Measurements from ENCODE around the gene JMJD6.
"Not testable (repeated sequence)": the region's sequence is repeated elsewhere in the genome, so short reads cannot be mapped to it uniquely, and the experiment has no call there.

The JMJD6 gene

DNA sequence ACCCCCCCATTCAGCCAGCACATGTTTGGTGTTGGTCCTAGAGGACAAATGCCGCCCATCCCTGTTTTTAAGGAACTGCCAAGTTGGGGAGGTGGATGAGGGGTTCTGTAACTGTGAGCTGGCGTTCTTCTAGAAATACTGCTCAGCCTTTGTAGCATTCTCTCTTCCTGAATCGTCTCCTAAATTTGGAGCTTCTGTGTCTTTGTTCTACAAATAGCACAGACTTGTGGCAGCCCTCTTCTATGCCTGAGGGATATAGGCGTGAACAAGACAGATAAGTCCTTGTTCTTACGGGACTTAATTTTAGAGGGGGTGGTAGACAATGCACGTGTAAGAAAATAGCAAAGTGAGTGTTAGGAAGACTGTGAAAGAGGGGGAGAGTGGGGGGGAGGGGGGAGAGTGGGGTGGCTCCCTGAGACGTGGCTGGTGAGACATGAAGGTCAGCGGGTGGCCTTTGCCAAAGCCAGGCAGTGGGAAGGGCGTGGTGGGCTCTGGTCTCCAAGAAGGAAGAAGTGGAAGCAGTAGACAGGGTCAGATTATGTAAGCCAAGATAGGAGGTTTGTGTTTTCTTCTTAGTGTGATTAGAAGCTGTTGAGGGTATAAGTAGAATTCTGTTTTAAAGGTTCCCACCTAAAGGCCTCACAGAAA lies 21.4 kb upstream of the JMJD6 start:
- Histone ChIP-seq H3K36me3 (ENCODE audit: control insufficient read depth, insufficient read depth, low read length) (peaks cover 38% of the 10 kb centered on the region), H3K27me3 (ENCODE audit: control insufficient read depth, insufficient read depth, low read length) (no peaks in the 10 kb centered on the region), H3K4me1 (ENCODE audit: control insufficient read depth, insufficient read depth, low read length) (no peaks in the 10 kb centered on the region), H3K27ac (ENCODE audit: low read depth, low read length) (no peak overlapping the region), H3K9ac (ENCODE audit: low read depth, low read length) (no peak overlapping the region), H3K4me3 (ENCODE audit: low read depth, low read length) (no peak overlapping the region), H3K9me3 (ENCODE audit: control insufficient read depth, insufficient read depth, low read length) (no peaks in the 10 kb centered on the region)

DNA sequence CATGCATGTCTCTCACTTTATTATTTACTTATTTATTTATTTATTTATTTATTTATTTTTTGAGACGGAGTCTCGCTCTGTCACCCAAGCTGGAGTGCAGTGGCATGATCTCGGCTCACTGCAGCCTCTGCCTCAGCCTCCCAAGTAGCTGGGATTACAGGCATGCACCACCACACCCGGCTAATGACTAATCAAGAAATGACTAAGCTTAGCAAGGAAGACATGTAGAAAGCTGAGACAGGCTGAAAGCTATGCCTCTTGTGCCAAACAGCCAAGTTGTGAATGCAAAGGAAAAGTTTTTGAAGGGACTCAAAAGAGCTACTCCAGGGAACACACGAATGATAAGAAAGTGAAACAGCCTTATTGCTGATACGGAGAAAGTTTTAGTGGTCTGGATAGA lies 19.4 kb upstream of the JMJD6 start:
- not testable (repeated sequence) for H3K4me1 ChIP-seq (ENCODE audit: control insufficient read depth, insufficient read depth, low read length); H3K27me3 ChIP-seq (ENCODE audit: control insufficient read depth, insufficient read depth, low read length)

DNA sequence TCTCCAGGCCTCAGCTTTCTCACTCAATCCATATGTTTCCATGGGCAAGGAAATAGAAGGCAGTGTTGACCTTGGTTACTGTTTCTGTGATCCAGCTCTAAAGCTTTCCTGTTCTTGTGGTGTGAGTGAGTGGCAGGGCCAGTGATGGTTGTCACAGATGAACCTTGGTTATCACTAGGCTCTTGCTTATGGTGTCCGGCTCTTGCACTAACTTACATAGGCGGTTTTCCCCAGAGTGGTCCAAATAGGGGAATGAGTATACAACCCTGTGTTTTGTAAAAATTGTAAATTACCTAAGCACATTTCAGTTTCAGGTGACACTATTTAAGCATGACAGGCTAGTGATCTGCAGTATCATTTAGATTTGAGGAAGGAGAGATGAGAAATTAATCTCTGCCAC lies 18.3 kb upstream of the JMJD6 start:
- H3K36me3 ChIP-seq (ENCODE audit: control insufficient read depth, insufficient read depth, low read length), result peaks cover 48% of the 10 kb centered on the region
- no peak overlapping the region for H3K4me3 ChIP-seq (ENCODE audit: low read depth, low read length)

More for the DNA sequence above, 19.4 kb upstream of the JMJD6 start:
- H3K9me3 ChIP-seq (ENCODE audit: control insufficient read depth, insufficient read depth, low read length); H3K9ac ChIP-seq (ENCODE audit: low read depth, low read length); H3K27ac ChIP-seq (ENCODE audit: low read depth, low read length); H3K4me3 ChIP-seq (ENCODE audit: low read depth, low read length): not testable (repeated sequence)
- H3K36me3 ChIP-seq (ENCODE audit: control insufficient read depth, insufficient read depth, low read length), result peaks cover 48% of the 10 kb centered on the region

DNA sequence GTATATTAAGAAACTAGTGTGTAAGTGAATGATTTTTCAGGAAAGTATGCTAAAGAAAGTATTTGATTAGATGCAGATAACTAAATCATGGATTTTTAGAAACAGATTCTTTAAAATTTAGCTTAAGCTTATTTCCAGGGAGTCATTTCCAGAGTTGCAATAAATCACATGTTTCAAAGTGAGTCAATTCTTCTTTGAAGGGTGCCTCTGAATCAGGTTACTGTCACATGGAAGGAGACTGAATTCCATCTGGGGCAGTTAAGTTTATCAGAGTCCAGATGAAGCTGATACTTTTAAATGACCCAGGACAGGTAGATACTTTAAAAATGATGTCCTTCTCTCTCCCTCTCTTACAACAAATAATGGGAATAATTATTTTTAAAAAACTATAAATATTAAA lies 16.6 kb upstream of the JMJD6 start:
- H3K27ac ChIP-seq (ENCODE audit: low read depth, low read length), result no peak overlapping the region
- no peaks in the 10 kb centered on the region for H3K27me3 ChIP-seq (ENCODE audit: control insufficient read depth, insufficient read depth, low read length)
- no peak overlapping the region for H3K9ac ChIP-seq (ENCODE audit: low read depth, low read length)
- peaks cover 45% of the 10 kb centered on the region for H3K36me3 ChIP-seq (ENCODE audit: control insufficient read depth, insufficient read depth, low read length)
- H3K4me1 ChIP-seq (ENCODE audit: control insufficient read depth, insufficient read depth, low read length), result peaks cover 8% of the 10 kb centered on the region
- no peaks in the 10 kb centered on the region for H3K9me3 ChIP-seq (ENCODE audit: control insufficient read depth, insufficient read depth, low read length)
- H3K4me3 ChIP-seq (ENCODE audit: low read depth, low read length), result no peak overlapping the region

More for the DNA sequence above, 18.3 kb upstream of the JMJD6 start:
- H3K27me3 ChIP-seq (ENCODE audit: control insufficient read depth, insufficient read depth, low read length), result no peaks in the 10 kb centered on the region
- no peak overlapping the region for H3K27ac ChIP-seq (ENCODE audit: low read depth, low read length)
- no peak overlapping the region for H3K9ac ChIP-seq (ENCODE audit: low read depth, low read length)
- H3K9me3 ChIP-seq (ENCODE audit: control insufficient read depth, insufficient read depth, low read length), result no peaks in the 10 kb centered on the region
- no peaks in the 10 kb centered on the region for H3K4me1 ChIP-seq (ENCODE audit: control insufficient read depth, insufficient read depth, low read length)

DNA sequence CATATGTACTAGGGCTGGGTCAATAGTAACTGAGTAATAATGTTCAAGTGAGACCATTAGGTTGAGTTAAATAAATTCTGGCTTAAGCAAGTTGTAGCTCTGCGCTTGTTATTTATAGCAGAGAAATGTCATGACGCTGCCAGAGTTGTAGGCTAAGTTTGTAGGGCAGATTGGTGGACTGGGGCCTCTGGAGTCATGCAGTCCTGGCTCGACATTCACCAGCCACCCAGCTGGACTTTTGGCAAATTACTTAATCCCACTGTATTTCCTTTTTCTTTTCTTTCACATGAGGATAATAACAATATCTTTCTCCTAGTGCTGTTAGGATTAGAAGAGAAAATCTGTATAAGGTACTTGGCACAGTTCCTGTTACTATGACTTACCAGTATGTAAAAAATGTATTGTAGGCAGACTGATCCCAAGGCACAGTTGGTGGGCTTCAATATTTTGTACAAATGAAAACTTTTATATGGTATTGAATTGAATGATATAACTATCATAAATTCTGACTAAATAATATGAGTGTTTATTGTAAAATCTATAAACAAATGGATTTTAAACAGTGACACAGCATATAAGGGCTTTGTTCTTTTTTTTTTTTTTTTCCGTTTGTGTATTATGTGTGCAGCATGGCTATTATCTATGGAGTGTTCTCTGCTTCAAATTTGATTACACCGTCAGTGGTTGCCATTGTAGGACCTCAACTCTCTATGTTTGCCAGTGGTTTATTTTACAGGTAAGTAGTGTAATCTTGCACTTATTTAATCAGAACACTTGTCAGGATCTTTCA lies 14.1 kb upstream of the JMJD6 start:
- Histone ChIP-seq H3K9me3 (ENCODE audit: control insufficient read depth, insufficient read depth, low read length) (no peaks in the 10 kb centered on the region), H3K27ac (ENCODE audit: low read depth, low read length) (no peak overlapping the region), H3K27me3 (ENCODE audit: control insufficient read depth, insufficient read depth, low read length) (no peaks in the 10 kb centered on the region), H3K9ac (ENCODE audit: low read depth, low read length) (no peak overlapping the region), H3K4me3 (ENCODE audit: low read depth, low read length) (no peak overlapping the region), H3K36me3 (ENCODE audit: control insufficient read depth, insufficient read depth, low read length) (peaks cover 42% of the 10 kb centered on the region), H3K4me1 (ENCODE audit: control insufficient read depth, insufficient read depth, low read length) (peaks cover 8% of the 10 kb centered on the region)

DNA sequence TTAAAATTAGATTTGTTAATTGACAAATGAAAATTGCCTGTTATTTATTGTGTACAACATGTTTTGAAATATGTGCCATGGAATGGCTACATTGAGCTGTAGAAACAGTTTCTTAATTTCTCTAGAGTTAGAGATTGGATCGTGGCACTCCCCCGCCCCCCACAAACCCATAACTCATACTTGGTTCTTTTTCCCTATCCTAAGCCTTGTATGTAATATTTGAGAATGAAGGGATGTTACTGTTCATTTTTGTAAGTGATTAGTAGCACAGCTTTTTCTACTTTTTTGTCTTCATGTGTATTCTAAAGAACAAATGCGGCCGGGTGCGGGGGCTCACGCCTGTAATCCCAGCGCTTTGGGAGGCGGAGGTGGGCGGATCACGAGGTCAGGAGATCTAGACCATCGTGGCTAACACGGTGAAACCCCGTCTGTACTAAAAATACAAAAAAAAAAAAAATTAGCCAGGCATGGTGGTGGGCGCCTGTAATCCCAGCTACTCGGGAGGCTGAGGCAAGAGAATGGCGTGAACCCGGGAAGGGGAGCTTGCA lies 13.2 kb upstream of the JMJD6 start:
- H3K9me3 ChIP-seq (ENCODE audit: control insufficient read depth, insufficient read depth, low read length); H3K9ac ChIP-seq (ENCODE audit: low read depth, low read length); H3K4me3 ChIP-seq (ENCODE audit: low read depth, low read length); H3K27me3 ChIP-seq (ENCODE audit: control insufficient read depth, insufficient read depth, low read length); H3K27ac ChIP-seq (ENCODE audit: low read depth, low read length): not testable (repeated sequence)
- Histone ChIP-seq H3K4me1 (ENCODE audit: control insufficient read depth, insufficient read depth, low read length) (peaks cover 12% of the 10 kb centered on the region), H3K36me3 (ENCODE audit: control insufficient read depth, insufficient read depth, low read length) (peaks cover 42% of the 10 kb centered on the region)

DNA sequence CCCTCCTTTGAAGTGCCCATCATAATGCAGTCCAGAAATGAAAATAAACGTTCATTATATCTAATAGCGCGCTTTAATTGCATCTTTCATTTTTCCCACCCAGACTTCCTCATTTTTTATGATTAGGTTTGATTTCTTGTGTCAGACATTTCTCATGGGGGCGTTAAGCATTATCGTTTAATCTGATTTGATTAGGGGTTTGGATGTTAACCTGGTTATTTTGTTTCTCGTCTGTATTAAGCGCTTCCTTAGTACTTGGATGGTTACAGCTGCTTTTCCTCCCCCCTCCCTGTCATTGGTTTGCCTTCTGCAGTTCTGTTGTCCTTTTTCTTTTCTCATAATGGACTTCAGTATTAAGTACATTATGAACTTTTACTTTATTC lies 12.1 kb upstream of the JMJD6 start:
- Histone ChIP-seq H3K9me3 (ENCODE audit: control insufficient read depth, insufficient read depth, low read length) (no peaks in the 10 kb centered on the region), H3K36me3 (ENCODE audit: control insufficient read depth, insufficient read depth, low read length) (peaks cover 44% of the 10 kb centered on the region), H3K9ac (ENCODE audit: low read depth, low read length) (peak overlapping the region; percentile 99), H3K27ac (ENCODE audit: low read depth, low read length) (peak overlapping the region; percentile 100), H3K4me1 (ENCODE audit: control insufficient read depth, insufficient read depth, low read length) (peaks cover 19% of the 10 kb centered on the region), H3K27me3 (ENCODE audit: control insufficient read depth, insufficient read depth, low read length) (no peaks in the 10 kb centered on the region), H3K4me3 (ENCODE audit: low read depth, low read length) (peak overlapping the region; percentile 99)

DNA sequence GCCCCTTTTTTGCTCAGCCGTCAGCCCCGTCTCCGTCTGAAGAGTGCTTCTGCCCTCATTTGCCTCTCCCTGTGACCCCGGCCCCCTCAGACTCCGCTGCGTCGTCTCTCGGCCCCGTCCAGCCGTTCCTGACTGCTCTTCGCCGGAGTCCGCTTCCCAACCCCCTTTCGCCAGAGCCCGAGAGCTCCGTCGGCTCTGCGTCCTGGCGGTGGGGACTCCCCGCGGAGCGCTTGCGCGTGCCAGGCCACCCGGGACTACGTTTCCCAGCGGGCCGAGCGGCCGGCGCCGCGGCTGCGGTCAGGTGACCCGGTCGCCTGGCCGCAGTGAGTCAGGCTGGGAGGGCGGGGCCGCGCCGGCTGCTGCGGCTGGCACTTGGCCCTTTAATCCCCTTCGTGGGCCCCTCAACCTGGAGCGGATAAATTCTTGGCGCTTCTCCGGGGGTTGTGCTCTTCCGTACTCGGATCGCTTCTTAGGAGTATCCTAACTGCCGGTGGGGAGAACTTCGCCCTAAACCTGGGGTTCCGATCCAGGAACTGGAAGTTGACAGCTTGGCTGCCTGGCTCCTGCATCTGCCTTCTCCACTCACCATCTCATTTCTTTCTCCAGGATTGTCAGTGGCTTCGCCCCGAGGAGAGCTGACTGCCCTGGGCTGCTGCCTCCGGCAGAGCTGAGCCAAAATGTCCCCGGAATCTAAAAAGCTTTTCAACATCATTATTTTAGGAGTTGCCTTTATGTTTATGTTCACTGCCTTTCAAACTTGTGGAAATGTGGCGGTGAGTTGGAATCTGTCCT lies 11.5 kb upstream of the JMJD6 start, which contains the start of gene MFSD11:
MFSD11 (plus strand) TSS at position 444 of the 792 bp plus-strand sequence; CDS start at position 678, 234 bp downstream.
- peak within 1 kb of the TSS; percentile 100 for H3K27ac ChIP-seq (ENCODE audit: low read depth, low read length)
- H3K36me3 ChIP-seq (ENCODE audit: control insufficient read depth, insufficient read depth, low read length), result peaks cover 45% of the 10 kb centered on the region
- H3K4me3 ChIP-seq (ENCODE audit: low read depth, low read length), result peak within 1 kb of the TSS; percentile 99
- peaks cover 19% of the 10 kb centered on the region for H3K4me1 ChIP-seq (ENCODE audit: control insufficient read depth, insufficient read depth, low read length)
- no peaks in the 10 kb centered on the region for H3K9me3 ChIP-seq (ENCODE audit: control insufficient read depth, insufficient read depth, low read length)
- peak within 1 kb of the TSS; percentile 100 for H3K9ac ChIP-seq (ENCODE audit: low read depth, low read length)
- H3K27me3 ChIP-seq (ENCODE audit: control insufficient read depth, insufficient read depth, low read length), result no peaks in the 10 kb centered on the region

DNA sequence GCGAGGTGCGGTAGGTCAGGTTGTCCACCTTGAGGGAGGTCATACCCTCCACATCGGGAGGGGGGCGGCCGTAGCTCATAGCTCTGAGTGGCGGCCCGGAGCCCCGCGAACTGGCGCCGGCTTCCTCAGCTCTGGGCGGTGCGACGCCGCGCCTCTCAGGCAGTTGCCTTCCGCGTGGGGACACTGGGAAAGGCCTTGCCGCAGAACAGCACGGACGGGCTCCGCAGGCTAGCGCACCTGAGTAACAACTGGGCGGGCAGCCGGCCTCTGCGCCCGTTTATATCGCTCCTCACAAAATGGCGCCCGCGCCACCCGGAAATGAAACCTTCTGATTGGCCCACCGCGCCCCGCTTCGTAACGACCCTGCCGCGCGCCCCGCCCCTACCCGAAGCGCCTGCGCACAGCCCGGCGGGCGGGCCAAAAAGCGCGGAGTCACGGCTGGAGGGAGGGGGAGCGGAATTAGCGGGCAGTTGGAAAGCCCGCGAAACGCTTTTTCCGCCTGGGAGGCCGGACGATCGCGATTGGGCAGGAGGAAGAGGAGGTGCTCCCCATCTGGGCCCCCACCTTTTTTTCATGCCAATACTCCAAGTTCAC lies 10.8 kb upstream of the JMJD6 start, which contains the start of gene SRSF2:
SRSF2 (minus strand) TSS at position 250 of the 594 bp plus-strand sequence; CDS start at position 79, 171 bp downstream.
- Histone ChIP-seq H3K4me1 (ENCODE audit: control insufficient read depth, insufficient read depth, low read length) (peaks cover 19% of the 10 kb centered on the region), H3K27ac (ENCODE audit: low read depth, low read length) (peak within 1 kb of the TSS; percentile 100), H3K4me3 (ENCODE audit: low read depth, low read length) (peak within 1 kb of the TSS; percentile 99), H3K9ac (ENCODE audit: low read depth, low read length) (peak within 1 kb of the TSS; percentile 100), H3K9me3 (ENCODE audit: control insufficient read depth, insufficient read depth, low read length) (no peaks in the 10 kb centered on the region), H3K27me3 (ENCODE audit: control insufficient read depth, insufficient read depth, low read length) (no peaks in the 10 kb centered on the region), H3K36me3 (ENCODE audit: control insufficient read depth, insufficient read depth, low read length) (peaks cover 46% of the 10 kb centered on the region)

DNA sequence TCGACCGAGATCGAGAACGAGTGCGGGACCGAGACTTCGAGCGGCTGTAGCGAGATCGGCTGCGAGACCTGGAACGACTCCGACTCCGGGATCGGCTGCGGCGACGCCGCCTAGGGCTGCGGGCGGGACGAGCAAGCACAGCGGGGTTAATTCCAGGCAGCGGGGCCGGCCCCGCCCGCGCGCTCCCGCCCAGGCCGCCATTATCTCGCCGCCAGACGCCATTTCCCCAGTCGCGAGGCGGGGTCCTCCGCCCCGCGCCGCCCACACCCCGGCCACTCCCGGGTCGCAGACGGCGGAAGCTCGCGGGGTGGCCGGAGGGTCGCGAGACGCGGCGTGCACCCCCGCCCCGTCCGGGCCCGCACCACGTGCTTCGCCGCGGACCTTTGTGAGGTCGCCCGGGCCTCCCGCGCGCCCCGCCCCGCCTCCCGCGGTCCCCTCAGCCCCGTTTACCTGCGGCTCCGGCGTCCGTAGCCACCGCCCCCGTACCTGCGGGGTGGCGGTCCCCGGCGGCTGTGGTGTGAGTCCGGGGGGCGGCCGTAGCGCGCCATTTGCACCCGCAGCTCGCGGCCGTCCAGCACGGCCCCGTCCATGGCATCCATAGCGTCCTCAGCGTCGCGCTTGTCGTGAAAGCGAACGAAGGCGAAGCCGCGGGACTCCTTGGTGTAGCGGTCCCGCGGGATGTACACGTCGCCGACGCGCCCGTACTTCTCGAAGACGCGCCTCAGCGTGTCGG lies 10.1 kb upstream of the JMJD6 start:
- Histone ChIP-seq H3K9me3 (ENCODE audit: control insufficient read depth, insufficient read depth, low read length) (no peaks in the 10 kb centered on the region), H3K9ac (ENCODE audit: low read depth, low read length) (peak overlapping the region; percentile 100), H3K4me1 (ENCODE audit: control insufficient read depth, insufficient read depth, low read length) (peaks cover 19% of the 10 kb centered on the region), H3K36me3 (ENCODE audit: control insufficient read depth, insufficient read depth, low read length) (peaks cover 46% of the 10 kb centered on the region), H3K4me3 (ENCODE audit: low read depth, low read length) (peak overlapping the region; percentile 99), H3K27ac (ENCODE audit: low read depth, low read length) (peak overlapping the region; percentile 97), H3K27me3 (ENCODE audit: control insufficient read depth, insufficient read depth, low read length) (no peaks in the 10 kb centered on the region)

Measured in HUES48 (cell line).